Measurements from ENCODE around the gene ME3.

- TF ChIP-seq, protein P1, sequence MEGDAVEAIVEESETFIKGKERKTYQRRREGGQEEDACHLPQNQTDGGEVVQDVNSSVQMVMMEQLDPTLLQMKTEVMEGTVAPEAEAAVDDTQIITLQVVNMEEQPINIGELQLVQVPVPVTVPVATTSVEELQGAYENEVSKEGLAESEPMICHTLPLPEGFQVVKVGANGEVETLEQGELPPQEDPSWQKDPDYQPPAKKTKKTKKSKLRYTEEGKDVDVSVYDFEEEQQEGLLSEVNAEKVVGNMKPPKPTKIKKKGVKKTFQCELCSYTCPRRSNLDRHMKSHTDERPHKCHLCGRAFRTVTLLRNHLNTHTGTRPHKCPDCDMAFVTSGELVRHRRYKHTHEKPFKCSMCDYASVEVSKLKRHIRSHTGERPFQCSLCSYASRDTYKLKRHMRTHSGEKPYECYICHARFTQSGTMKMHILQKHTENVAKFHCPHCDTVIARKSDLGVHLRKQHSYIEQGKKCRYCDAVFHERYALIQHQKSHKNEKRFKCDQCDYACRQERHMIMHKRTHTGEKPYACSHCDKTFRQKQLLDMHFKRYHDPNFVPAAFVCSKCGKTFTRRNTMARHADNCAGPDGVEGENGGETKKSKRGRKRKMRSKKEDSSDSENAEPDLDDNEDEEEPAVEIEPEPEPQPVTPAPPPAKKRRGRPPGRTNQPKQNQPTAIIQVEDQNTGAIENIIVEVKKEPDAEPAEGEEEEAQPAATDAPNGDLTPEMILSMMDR (conservative IDR thresholded peaks at IDR 0.05; ENCODE audit: low read depth, low read length) = no peak
- TF ChIP-seq EZH2phosphoT487 (IDR thresholded peaks at IDR 0.05; ENCODE audit: borderline replicate concordance, low read length) (no peak), EZH2 (IDR thresholded peaks at IDR 0.05; ENCODE audit: low read length, unreplicated experiment) (no peak)
Measured at GRCh38 chr11:86422371-86422770, 250.0 kb downstream of the ME3 start.
